ENCODE results near the gene RHBDF2. TPM values are rescaled to one million over a fixed set of nuclear protein-coding genes. Genes with fewer than 3 reads are reported as not detected.
A peak's percentile ranks its signal among the peaks of the same experiment; 100 is the strongest.
"Not testable (repeated sequence)": the region's sequence is repeated elsewhere in the genome, so short reads cannot be mapped to it uniquely, and the experiment has no call there.

The RHBDF2 gene
- total RNA-seq, 1 donor from 2014 or later: 8.9 TPM

DNA sequence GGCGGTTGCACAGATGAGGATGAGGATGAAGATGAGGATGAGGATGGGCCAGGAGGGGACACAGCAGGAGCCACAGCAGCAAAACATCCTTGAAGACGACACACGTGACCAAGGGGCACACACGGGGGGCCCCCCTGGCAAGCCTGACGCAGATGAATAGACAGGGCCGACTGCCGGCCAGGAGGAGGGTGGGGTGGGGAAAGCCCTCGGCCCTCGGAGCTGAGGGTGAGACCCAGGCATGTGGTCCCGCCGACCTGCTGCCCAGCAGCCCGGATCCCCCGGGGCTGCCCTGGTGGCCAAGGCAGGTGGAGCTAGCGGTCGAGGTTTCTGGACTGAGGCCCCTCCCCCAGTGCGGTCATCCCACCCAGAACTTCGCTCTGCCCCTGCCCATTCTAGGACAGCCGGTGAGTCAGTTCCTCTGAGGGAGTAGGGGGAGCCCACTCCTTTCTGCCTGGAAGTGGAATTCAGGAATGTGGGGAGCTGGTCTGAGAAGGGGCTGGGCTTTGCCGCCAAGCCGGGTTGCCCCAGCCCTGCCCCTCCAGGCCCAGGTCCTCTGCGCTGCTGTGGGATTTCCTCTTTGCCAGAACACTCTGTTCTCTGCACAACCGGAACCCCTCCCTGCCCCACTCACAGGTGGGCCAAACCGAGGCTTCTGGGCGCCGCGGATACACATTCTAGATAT is 26.3 kb upstream of the RHBDF2 start:
- no peak for DNase-seq (ENCODE audit: low spot score)
- ATAC-seq: no peak

DNA sequence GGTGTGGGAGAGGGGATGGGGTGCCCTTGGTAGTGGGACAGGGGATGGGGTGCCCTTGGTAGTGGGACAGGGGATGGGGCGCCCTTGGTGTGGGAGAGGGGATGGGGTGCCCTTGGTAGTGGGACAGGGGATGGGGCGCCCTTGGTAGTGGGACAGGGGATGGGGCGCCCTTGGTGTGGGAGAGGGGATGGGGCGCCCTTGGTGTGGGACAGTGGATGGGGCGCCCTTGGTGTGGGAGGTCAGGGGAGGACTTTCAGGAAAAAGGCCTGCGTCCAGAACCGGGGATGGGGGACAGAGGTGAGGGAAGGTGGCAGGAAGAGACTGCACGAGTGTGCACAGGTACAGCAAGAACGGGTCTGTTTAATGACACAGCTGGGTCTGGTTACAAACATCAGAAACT is 25.8 kb upstream of the RHBDF2 start:
- not testable (repeated sequence) for DNase-seq (ENCODE audit: low spot score); ATAC-seq

DNA sequence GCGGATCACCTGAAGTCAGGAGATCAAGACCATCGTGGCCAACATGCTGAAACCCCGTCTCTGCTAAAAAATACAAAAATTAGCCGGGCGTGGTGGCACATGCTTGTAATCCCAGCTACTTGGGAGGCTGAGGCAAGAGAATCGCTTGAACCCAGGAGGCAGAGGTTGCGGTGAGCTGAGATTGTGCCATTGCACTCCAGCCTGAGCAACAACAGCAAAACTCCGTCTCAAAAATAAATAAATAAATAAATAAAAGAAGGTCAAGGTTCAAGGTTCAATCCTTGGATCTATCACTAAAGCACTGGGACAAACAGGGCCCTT is 24.2 kb upstream of the RHBDF2 start:
- ATAC-seq; DNase-seq (ENCODE audit: low spot score): not testable (repeated sequence)

DNA sequence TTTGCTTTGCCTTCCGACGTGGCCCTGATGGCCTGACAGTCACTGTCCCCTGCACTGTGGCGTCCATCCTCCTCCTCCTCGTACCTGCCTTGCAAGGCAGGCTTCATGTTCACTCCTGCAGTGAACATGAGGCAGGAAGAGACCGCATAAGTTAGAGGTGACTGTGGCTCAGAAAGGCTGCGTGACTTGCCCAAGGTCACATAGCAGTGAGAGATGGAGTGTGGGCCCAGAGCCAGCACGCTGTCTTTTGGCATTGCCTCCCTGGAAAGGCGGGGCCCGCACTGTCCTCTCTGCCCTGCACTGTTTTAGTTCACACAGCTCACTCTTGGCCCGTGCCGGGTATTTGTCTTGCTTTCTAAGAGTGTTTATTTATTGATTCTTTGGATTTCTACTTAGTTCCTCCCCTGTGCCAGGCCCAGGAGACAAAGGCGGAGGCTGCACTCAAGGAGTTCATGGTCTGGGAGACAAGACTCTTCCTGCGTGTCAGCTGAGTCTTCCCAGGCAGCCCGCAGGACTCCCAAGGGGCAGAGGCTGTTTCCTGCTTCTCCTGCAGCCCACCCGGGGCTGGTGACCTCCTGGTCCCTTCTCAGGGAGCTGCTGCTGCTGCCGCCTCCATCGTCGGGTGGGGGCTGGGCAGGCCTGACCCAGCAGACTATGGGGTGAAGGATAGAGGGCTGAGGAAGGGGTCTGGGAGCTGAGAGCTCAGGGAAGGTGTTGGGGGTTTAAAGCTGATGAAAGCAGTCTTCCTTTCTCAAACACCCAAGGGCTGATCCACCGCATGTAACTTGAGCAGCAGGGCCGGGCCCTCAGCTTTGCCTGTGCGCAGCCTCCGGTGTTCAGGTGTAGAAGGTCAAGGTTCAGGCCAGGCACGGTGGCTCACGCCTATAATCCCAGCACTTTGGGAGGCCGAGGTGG is 23.6 kb upstream of the RHBDF2 start:
- ATAC-seq: peak; percentile 62
- peak; percentile 69 for DNase-seq (ENCODE audit: low spot score)

DNA sequence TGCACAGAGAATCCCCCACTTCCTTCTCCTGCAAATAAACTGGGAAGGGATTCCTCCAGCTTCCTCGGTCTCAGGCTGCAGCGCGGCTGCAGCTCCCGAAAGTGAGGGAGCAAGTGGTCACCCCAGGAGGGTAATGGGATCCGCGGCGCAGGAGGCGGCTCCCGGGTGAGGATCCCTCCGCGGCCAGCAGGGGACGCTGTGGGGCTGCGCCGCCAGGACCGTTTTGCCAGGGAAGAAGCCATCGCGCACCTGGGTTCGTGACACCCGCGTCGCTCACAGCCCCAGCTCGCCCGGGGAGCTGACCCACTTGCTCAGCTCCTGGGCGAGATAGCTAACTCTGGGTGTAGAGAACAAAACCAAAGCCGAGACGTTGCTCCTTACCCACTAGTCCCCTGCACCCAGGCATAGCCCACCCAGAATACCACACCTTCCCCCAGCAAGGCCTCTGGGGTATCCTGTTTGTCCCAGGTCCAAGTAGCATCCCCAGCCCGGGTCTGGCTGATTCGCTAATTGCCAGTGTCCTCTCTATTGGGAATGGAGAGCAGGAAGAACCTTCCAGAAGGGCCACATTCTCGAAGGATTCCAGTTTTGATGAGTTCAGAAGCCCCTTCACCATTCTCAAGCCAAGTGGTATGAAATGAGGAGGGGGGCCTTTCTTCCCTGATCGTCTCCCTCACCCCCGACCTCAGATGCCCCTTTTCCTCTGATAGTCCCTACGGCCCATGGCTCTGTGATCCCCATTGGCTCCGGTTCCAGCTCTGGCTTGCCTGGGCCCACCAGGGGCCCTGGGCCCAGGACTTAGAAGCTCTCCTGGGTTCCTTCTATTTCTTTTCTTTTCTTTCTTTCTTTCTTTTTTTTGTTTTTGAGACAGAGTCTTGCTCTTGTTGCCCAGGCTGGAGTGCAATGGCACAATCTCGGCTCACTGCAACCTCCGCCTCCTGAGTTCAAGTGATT is 22.1 kb upstream of the RHBDF2 start:
- ATAC-seq: peak; percentile 91
- peak; percentile 81 for DNase-seq (ENCODE audit: low spot score)

DNA sequence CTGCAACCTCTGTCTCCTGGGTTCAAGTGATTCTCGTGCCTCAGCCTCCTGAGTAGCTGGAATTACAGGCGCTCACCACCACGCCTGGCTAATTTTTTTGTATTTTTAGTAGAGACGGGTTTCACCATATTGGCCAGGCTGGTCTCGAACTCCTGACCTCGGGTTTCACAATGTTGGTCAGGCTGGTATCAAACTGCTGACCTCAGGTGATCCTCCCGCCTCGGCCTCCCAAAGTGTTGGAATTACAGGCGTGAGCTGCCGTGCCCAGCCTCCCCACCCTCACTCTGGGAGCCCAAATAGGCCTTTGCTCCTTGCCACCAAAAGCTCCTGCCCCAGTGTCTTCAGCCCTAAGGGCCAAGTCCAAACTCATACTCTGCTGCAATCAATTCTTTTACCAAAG is 20.5 kb upstream of the RHBDF2 start:
- ATAC-seq: peak; percentile 13
- DNase-seq (ENCODE audit: low spot score): not testable (repeated sequence)

DNA sequence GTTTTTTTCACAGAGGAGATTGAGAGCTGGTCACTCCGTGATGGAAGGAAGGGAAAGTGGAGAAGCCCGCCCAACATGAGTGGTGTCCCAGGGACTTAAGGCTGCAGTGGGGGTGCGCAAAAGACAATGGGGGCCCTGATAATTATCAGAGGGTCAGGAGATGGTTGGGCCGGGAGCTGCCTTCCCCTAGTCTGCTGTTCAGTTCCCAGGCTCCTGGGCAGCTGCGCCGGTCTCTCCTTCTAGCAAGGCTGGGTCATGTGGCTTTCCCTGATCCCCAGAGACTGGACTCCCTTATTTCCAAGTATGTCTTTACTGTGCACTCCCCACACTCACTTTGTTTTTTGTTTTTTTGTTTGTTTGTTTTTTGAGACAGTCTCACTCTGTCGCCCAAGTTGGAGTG is 20.0 kb upstream of the RHBDF2 start:
- ATAC-seq (no peak), DNase-seq (ENCODE audit: low spot score) (no peak)

DNA sequence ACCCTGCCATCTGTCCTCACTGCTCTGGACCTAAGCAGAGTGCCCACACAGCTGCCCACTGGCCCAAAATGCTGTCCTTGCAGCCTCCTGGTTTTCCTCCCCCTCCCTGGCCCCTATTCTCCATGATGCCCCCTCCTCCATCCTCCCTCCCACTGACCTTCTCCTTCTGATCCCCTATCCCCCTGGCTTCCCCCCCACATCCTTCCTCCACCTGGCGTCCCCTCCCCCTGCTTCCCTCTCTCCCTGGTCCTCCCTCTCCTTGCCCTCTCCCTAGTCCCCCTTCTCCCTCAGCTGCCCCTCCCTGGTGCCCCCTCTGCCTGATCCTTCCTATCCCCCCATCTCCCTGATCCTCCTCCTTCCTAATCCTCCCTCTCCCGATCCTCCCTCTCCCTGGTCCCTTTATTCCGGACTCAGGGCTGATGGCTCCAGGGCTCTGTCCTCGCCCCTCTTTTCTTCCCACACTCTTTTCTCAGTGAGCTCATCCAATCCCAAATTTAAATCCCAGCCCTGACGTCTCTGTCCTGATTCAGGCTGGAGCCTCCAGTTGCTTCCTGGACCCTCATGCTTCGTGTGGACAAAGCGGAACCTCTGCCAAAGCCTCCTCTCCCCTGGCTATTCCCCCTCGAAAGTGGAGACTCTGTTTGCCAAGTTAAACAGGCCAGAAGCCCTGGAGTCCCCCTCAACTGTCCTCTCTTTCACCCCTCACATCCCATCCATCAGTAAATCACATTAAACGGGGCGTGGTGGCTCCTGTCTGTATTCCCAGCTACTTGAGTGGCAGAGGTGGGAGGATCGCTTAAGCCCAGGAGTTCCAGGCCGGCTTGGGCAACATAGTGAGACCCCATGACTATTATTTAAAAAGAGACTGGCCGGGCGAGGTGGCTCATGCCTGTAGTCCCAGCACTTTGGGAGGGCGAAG is 18.1 kb upstream of the RHBDF2 start:
- DNase-seq (ENCODE audit: low spot score): no peak
- no peak for ATAC-seq

DNA sequence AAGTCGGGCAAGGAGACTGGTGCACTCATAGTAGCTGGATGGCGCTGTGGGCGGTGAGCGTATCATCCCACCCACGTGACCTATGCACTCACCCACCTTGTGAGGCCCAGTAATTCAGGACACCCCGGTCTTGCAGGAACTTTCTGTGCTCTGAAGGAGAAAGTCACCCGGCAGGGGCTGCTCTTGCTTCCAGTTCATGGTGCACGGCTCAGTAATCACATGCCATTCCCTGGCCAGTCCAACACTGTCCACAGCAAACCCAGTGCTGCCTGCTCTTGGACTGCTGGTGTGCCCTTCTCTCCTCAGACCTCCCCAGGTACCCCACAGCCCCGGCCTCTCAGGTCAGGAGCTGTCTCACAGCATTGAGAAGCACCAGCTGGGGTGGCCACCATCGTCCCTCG is 16.4 kb upstream of the RHBDF2 start:
- no peak for DNase-seq (ENCODE audit: low spot score)
- no peak for ATAC-seq

DNA sequence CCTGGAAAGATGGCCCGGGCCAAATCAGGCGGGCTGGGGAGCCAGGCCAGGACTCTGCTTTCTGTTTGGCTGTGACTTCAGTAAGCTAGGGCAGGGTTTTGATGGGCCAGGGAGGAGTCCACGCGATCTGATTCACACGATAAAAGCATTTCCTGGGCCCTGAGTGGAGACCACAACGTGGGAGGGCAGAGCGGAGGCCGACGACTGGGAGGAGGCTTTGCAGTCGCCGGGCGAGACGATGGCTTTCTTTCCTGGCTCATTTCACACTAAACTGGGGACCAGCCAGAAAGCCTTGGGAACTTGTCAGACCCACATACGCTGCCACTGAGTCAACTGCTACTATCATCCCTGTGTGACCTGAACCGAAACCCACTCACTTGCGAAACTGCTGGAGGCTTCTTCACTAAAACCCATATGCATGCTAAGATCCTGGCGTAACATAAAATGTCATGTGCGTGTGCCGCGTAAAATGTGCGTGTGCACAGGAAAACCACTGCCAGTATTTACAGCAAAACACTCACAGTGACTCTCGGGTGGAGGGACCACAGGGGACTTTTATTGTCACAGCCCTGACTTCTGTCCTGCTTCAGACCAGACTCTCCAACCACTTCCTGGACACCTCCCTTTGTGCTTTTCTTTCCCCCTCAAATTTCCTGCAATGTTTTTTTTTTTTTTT is 14.2 kb upstream of the RHBDF2 start:
- no peak for DNase-seq (ENCODE audit: low spot score)

DNA sequence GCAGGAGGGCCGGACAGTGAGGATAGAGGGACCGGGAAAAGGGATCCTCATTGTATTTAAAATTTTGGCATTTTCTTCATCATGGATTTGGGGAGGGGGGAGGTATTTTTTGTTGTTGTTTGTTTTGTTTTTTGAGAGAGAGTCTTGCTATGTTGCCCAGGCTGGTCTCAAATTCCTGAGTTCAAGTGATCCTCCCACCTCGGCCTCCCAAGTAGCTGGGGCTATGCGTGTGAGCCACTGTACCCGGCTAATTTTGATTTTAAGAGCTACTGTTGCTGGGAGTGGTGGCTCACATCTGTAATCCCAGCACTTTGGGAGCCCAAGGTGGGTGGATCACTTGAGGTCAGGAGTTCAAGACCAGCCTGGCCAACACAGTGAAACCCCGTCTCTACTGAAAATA is 13.1 kb upstream of the RHBDF2 start:
- not testable (repeated sequence) for ATAC-seq; DNase-seq (ENCODE audit: low spot score)

More for the DNA sequence above, 14.2 kb upstream of the RHBDF2 start:
- peak; percentile 31 for ATAC-seq

DNA sequence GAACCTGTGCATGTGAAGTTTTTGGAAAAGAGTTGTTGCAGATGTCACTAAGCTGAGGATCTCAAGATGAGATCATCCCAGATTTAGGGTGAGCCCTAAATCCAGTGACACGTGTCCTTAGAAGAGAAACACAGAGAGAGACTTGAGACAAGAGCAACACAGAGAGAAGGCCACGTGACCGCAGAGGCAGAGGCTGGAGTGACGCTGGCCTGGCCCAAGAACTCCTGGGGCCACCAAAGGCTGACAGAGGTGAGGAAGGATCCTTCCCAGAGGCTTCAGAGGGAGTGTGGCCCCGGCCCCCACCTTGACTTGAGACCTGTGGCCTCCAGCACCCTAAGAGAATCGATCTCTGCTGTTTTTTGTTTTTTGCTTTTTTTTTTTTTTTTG is 12.1 kb upstream of the RHBDF2 start:
- DNase-seq (ENCODE audit: low spot score) (no peak), ATAC-seq (no peak)

DNA sequence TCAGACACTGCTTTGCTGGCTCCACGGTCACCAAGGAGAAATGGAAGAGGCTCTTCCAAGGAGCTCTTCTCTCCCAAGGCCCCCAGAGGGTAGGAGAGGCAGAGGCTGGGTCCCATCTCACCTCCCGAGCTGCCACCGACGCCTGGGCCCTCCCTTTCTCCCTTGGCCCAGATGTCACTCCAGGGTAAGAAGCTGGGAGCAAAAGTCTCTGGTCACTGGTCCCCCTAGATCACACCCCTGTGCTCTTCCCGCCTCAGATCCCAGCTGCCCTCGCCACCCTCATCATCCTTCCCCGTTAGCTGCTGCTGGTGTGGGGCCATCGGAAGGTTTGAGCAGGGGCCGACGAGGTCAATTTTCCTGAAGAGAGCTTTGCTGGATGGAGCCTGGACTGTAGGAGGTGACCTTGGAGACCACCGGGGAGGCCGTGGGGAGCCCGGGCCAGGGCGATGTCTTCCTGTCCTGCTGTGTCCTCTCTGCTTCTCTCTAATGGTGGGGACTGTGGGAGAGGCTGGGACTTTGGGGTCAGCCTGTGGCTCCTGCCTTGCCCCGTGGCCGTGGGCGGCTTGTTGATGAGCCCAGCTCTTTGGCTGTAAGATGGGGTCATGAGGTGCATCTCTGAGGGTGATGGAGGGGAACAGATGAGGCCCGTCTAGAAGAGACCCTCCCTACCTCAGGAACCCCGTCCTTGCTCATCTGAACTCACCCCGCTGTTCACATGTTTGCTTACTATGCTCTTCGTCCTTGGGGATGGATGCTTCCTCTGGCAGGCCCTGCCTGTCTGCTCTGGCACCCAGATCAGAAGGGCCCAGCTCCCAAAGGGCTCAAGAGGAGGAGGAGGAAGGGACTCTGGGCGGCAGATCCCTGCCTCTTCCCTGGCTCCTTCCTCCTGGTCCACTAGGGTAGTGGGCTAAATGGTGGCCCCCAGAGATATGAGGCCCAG is 11.4 kb upstream of the RHBDF2 start:
- DNase-seq (ENCODE audit: low spot score) (no peak), ATAC-seq (no peak)

DNA sequence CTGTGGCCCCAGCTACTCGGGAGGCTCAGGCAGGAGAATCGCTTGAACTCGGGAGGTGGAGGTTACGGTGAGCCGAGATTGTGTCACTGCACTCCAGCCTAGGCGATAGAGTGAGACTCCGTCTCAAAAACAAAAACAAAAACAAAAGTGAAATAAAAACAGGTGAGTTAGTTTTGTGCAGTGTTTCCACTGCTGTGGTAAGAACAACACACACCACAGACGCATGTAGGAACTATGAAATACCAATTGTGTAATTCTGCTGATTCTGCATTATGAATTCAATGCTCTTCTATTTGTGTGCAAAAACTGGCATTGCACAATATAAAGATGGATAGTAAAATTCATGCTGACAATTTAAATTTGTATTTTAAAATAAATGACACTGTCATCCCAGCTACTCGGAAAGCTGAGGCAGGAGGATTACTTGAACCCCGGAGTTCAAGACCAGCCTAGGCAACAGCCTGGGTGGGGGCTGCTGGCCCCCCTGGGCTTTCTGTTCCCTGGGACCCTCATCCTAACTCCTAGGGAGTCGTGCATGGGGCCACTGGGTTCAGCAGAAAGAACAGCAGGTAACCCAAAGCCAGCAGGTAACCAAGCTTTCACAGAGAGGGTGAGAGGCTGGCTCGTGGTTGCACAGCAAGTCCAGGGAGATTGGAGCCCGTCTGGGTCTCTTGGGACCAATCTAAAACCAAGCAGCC is 10.6 kb upstream of the RHBDF2 start:
- no peak for DNase-seq (ENCODE audit: low spot score)

DNA sequence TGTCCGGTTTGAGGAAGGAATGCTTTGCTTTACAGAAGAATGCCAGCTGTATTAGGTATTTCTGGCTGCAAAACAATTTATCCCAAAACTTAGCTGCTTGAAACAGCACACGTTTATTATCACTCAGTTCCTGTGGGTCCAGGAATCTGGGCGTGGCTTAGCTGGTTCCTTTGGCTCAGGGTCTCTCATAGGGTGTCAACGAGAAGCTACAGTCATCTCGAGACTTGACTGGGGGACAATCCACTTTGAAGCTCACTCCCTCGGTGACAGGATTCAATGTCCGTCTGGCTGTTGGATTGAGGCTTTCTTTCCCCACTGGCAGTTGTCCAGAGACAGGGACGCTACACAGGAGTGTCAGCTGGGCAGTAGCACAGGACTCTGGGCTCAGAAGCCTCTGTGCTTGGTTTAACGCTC is 9.6 kb upstream of the RHBDF2 start:
- DNase-seq (ENCODE audit: low spot score) (no peak), ATAC-seq (peak; percentile 29)

More for the DNA sequence above, 10.6 kb upstream of the RHBDF2 start:
- ATAC-seq: no peak

DNA sequence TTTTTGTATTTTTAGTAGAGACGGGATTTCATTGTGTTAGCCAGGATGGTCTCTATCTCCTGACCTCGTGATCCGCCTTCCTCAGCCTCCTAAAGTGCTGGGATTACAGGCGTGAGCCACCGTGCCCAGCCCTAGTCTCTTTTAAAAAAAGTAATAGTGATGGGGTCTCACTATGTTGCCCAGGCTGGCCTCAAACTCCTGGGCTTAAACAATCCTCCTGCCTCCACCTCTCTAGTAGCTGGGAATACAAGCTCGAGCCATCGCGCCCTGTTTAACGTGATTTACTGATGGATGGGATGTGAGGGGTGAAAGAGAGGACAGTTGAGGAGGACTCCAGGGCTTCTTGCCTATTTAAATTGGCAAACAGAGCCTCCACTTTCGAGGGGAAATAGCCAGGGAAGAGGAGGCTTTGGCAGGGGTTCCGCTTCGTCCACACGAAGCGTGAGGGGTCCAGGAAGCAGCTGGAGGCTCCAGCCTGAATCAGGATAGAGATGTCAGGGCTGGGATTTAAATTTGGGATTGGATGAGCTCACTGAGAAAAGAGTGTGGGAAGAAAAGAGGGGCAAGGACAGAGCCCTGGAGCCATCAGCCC is 7.3 kb upstream of the RHBDF2 start:
- ATAC-seq; DNase-seq (ENCODE audit: low spot score): not testable (repeated sequence)

All from left lobe of liver (tissue), 2 donors.